Measurements from ENCODE around the gene RNF6.
"Not testable (repeated sequence)": the region's sequence is repeated elsewhere in the genome, so short reads cannot be mapped to it uniquely, and the experiment has no call there.

RNF6 gene

GRCh38 chr13:26221721-26222519 is at the start of gene RNF6:
Gene RNF6 (minus strand): TSS chr13:26222314. CDS start chr13:26219649, 2,665 bp downstream.
- peak; percentile 92 for DNase-seq

DNA sequence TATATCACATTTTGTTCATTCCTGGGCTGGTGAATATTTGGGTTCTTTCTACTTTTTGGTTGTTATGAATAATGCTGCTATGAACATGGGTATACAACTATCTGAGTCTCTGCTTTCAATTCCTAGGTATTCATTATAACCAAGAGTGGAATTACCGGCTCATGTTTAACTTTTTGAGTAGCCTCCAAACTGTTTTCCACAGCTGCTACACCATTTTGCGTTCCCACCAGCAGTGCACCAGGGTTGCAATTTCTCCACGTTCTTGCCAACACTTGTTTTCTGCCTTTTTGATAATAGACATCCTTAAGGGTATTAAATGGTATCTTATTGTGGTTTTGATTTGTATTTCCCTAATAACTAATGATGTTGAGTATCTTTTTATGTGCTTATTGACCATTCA is 48.6 kb upstream of the RNF6 start:
- DNase-seq, result no peak

GRCh38 chr13:26266311-26266710 is 44.2 kb upstream of the RNF6 start:
- no peak for DNase-seq

GRCh38 chr13:26262156-26262555 is 40.0 kb upstream of the RNF6 start:
- no peak for DNase-seq

DNA sequence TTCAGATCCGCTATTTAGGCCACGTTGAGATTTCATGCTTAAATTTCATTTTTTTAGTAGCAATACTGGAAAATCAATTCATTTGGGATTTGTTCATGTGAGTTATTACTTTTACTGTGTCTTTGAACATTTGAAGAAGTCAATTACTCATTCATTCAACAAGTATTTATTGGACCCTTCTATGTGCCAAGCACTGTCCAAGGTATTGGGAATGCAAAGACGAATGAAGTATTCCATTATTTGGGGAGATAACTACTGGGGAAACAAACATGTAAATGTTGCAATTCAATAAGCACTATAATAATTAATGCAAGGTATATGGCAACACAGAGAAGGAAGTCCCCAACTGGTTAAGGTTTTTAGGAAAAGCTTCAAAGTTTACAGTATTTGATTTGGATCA is 37.5 kb upstream of the RNF6 start:
- no peak for DNase-seq

GRCh38 chr13:26257049-26257448 is 34.9 kb upstream of the RNF6 start:
- no peak for DNase-seq

DNA sequence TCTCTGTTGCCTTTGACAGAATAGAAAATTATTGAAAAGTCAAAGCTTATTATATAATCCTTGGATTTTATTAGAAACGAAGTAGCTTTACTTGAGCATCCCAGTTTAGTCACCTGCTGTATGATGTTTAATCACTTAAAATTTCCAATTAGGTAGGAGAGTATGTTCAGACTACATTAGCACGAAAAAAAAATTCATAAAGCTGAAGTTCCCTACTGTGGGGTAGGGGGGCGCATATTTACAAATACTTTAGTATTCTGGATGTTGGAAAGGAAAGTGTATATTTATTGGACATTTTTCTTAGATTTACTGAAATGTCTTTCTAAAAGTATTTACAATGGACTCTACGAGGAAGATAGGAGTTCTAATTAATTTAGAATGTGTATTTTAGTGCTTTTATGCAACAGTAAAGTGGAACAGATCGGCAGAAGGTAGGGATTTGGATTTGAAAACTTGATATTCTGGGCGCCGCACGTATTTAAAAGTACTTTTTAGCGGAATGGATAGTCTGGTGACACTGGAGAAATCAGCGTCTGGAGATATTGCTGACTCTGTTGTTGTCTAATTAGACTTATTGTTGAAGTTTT is 33.7 kb upstream of the RNF6 start:
- no peak for DNase-seq

DNA sequence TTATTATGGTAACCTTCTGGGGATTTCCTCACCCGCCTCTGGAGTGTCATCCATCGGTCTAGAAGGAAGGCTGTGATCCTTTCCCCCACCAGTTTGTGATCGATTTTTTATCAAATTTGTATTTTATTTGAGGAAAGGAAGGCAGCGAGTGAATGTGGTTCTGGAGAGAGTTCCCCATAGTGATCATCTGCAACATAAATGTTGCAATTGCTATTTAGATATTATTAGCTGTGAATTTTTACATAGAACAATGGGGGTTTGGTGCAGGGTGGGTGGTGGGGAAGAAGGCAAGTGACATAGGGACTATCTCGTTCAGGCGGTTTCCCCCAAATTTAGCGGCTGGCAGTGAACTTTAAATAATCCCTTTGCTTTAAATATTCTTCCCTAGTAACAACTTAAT is 33.0 kb upstream of the RNF6 start:
- DNase-seq, result no peak

GRCh38 chr13:26254583-26255111 is 32.5 kb upstream of the RNF6 start:
- no peak for DNase-seq

DNA sequence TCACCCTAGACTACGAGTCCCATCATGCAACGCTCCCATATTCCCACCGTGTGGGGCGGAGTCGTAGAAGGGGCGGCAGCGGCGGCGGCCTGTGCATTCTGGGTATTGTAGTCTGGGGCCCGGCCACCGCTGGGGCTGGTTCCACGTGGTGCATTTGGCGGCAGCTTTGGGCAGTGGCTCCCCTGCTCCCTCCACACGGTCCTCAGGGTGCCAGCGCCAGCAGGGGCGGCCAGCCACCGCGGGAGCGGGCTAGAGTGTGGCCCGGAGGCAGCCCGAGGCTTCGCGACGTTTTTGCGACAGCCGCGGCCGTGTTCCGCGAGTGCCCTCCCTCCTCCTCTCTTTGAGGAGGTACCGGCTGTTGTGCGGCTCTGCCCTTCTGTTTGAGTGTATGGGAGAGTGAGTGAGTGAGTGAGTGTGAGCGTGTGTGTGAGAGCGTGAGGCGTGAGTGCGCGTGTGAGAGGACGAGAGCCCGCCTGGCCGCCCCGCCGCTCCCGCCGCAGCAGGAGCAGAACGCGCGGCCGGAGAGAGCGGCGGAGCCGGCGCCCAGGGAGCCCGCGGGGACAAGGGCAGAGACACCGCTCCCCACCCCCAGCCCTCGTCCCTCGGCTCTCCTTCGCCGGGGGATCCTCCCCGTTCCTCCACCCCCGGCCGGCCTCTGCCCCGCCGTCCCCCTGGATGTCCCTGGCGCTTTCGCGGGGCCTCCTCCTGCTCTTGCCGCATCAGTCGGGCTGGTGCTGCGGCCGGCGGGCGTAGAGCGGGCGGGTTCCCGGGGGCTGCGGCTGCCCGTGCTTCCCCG is 31.9 kb upstream of the RNF6 start, which contains the start of gene CDK8:
TSS of gene CDK8 (plus strand) at position 343 of the 796 bp plus-strand sequence. CDS start 513 bp downstream, outside the sequence.
- DNase-seq, result peak; percentile 95

- no peak for DNase-seq
These were observed 31.2 kb upstream of the RNF6 start for GRCh38 chr13:26253262-26253786.

DNA sequence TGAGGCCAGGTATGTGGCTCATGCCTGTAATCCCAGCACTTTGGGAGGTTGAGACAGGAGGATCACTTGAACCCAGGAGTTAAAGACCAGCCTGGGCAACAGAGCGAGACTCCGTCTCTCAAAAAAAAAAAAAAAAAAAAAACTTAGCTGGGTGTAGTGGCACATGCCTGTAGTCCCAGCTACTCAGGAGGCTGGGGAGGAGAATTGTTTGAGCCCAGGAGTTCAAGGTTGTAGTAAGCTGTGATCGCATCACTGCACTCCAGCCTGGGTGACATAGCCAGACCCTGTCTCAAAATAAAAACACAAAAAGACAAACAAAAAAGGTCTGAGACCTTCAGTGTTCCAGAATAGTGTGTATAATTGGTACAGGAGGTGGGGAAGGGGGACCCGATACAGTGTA is 29.9 kb upstream of the RNF6 start:
- not testable (repeated sequence) for DNase-seq

- no peak for DNase-seq
These were observed 27.4 kb upstream of the RNF6 start for GRCh38 chr13:26249551-26249950.

- DNase-seq, result no peak
These were observed 25.5 kb upstream of the RNF6 start for GRCh38 chr13:26247608-26248007.

GRCh38 chr13:26247011-26247410 is 24.9 kb upstream of the RNF6 start:
- DNase-seq, result no peak

- DNase-seq, result no peak
These were observed 24.0 kb upstream of the RNF6 start for GRCh38 chr13:26246154-26246553.

DNA sequence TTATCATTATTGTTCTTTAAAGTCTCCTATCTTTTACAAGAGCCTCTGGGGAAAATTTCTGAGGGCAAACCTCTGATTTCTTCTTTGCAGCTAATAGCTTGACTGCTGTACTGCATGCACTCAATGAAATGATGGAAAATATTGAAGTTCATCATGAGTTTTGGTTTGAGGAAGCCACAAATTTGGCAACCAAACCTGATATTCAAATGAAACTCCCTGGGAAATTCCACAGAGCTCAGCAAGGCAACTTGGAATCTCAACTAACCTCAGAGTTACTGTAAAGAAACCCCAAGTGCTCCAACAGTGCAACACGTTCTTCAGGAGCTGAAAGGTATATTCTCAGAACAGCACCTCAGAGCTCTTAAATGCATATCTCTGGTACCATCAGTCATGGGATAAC is 14.2 kb upstream of the RNF6 start:
- no peak for DNase-seq

DNA sequence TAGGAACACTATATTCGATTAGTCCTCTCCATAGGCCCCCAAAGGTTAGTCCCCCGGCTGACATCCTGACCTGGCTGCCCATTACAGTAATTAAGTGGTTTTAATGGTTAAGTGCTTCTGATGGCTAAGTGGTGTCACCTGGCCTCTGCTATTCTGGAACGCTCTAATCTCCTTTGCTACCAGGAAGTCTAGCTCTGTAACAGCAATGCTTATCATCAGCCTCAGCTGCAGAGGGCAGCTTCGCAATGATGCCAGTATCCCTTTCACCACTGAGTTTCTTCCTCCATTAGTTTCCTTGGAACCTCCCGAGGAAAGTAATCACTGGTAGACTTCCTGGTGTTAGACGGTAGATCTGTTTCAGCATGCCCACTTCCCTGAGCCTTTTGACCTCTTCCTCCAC is 8.6 kb upstream of the RNF6 start:
- no peak for DNase-seq

GRCh38 chr13:26229080-26229615 is 7.0 kb upstream of the RNF6 start:
- no peak for DNase-seq

DNA sequence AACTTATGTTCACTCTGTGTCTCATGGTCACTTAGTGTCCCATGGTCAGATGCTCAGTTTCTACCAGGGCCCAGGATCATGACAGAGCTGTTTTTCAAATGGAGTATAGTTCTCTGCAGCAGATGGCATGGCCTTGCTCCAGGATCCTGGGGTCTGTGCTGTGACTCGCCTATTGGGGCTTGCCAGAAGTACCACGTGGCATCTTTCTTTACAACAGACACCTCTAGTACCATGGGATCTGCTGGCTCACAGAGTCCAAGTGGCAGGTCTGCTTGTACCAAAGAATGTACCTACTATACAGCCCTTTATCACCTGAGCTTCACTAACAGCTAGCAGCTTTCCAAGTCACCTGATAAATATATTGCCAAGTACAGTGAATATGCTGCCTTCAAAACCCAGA is 6.0 kb upstream of the RNF6 start:
- DNase-seq, result no peak

DNA sequence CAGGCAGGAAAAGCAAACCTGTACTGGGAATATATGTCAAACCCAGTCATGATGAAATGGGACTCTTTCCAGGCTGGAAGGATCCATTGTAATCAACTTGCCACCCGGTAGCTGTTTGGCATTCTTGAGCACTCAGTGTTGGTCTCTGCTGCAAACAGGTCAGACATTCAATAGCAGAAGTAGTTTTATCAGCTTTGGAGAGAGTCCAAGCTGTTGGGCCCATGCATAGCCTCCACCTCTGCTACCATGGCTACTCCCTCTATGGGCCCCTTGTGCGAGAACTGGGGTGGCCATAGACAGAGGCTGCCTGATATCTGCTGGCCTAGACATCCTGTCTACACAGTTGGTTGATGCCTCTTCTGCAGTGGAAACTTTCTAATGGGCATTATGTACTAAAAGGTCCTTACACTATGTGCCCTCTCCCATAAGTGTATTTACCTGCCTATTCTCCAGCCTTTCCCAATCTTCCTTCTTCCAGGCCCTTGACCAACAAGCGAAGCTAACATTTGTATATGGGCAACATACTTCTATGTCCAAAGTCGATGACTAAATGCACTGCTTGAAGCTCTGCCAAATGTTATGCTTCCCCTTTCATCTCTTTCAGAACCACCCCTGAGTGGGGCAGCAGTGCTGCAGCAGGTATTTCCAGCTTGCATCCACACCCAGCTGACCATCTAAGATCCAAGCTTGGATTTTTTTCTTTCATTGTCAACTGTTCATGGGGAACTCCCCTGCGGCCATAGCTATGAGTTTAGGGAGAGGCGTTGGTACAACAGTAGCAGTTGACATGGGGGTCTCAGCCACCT is 5.3 kb upstream of the RNF6 start:
- no peak for DNase-seq

Measured in SHP77 treated with DMSO at 0.1 percent for 48 hours (cell line).